Measurements from ENCODE around the gene WHRN. TPM values are rescaled to one million over a fixed set of nuclear protein-coding genes. Genes with fewer than 3 reads are reported as not detected.

WHRN gene
- total and polyA plus RNA-seq, 9 of the 15 experiments (the other 6 are each of a cell fraction or from before 2014, with no cell fraction given) = 0.31 to 14.1 (median 3.0) TPM

GRCh38 chr9:114493521-114494184, 11.6 kb downstream of the WHRN start (continued):
- TF ChIP-seq CHD7 (IDR thresholded peaks at IDR 0.05; ENCODE audit: low read depth, low read length) = no peak
- no peak for TF ChIP-seq ZNF282 (CRISPR knock-in tag; IDR thresholded peaks at IDR 0.05)
- no peak for TF ChIP-seq PHF20 (IDR thresholded peaks at IDR 0.05; ENCODE audit: partially characterized antibody)
- no peak for TF ChIP-seq E2F6 (IDR thresholded peaks at IDR 0.05; ENCODE audit: borderline replicate concordance in 1 of 2, extremely low read depth in 1 of 2, insufficient read depth in 1 of 2, insufficient read length in 1 of 2, low read depth in 1 of 2, low read length in 1 of 2, poor library complexity in 1 of 2, severe bottlenecking in 1 of 2)
- TF ChIP-seq PRDM10 (IDR thresholded peaks at IDR 0.05; ENCODE audit: partially characterized antibody) = no peak
- no peak for TF ChIP-seq SAFB (IDR thresholded peaks at IDR 0.05; ENCODE audit: borderline replicate concordance, low read depth, low read length)
- TF ChIP-seq, protein P1, sequence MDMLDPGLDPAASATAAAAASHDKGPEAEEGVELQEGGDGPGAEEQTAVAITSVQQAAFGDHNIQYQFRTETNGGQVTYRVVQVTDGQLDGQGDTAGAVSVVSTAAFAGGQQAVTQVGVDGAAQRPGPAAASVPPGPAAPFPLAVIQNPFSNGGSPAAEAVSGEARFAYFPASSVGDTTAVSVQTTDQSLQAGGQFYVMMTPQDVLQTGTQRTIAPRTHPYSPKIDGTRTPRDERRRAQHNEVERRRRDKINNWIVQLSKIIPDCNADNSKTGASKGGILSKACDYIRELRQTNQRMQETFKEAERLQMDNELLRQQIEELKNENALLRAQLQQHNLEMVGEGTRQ (CRISPR knock-in tag; IDR thresholded peaks at IDR 0.05) = no peak

Measured in K562 (cell line).